SK-N-MC (cell line): ENCODE results near the gene ARL3.

ENCODE experiments used
- EZH2 ChIP-seq: fragments of 200-600 bp; sonication (generic); IDR thresholded peaks from one replicate; pipeline ENCODE4 v1.6.1; 2017; ENCODE audit warnings: antibody characterized with exemption
- POLR2AphosphoS5 ChIP-seq: IDR thresholded peaks from 2 replicates; pipeline ENCODE4 v1.6.1; 2012; ENCODE audit warnings: mild to moderate bottlenecking, low read depth, low read length, borderline replicate concordance

DNA sequence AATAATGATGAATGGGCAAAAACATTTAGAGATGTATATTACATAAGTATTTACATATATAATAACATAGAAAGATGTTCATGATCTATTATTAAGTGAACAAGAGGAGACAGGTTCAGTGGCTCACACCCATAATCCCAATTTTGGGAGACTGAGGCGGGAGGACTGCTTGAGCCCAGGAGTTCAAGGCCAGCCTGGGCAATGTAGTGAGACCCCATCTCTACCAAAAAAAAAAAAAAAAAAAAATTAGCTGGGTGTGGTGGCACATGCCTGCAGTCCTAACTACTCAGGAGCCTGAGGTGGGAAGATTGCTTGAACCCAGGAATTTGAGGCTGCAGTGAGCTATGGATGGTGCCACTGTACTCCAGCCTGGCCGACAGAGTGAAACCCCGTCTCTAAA is 12.4 kb downstream of the ARL3 start:
- no peak for TF ChIP-seq EZH2
- TF ChIP-seq POLR2AphosphoS5 = no peak
